Cardiac muscle cell (in vitro differentiated cells and primary cell): ENCODE data around the gene CNTN2. TPM values are rescaled to one million over a fixed set of nuclear protein-coding genes. Genes with fewer than 3 reads are reported as not detected.

ENCODE experiments used
- DNase-seq, 2 donors: peaks; one replicate each; pipeline versions ENCODE4 v3.0.0 to v3.0.0-alpha.2; 2010 to 2017; ENCODE audit warnings: low read depth in 1 of 2, low spot score in 1 of 2
- H3K27ac ChIP-seq: fragments of 200-600 bp; sonication (generic); 2 replicates; pipeline ENCODE4 v1.5.1; 2016
- H3K27me3 ChIP-seq: fragments of 200-600 bp; sonication (generic); 2 replicates; pipeline ENCODE4 v1.6.0; 2016; ENCODE audit warnings: control low read depth
- H3K36me3 ChIP-seq: fragments of 200-600 bp; sonication (generic); 2 replicates; pipeline ENCODE4 v1.5.1; 2016; ENCODE audit warnings: control low read depth
- H3K4me1 ChIP-seq: fragments of 200-600 bp; sonication (generic); 2 replicates; pipeline ENCODE4 v1.8.1; 2017; ENCODE audit warnings: low read depth, mild to moderate bottlenecking, mixed run types
- H3K4me3 ChIP-seq: fragments of 200-600 bp; sonication (generic); 2 replicates; pipeline ENCODE4 v1.5.1; 2016; ENCODE audit warnings: mild to moderate bottlenecking
- H3K9me3 ChIP-seq: fragments of 200-600 bp; sonication (generic); 2 replicates; pipeline ENCODE4 v1.5.1; 2017; ENCODE audit warnings: low read depth, mild to moderate bottlenecking, control low read depth
- CTCF ChIP-seq: IDR thresholded peaks from 2 replicates; pipeline ENCODE4 v1.5.1; 2012; ENCODE audit warnings: low read depth, mild to moderate bottlenecking, low read length
- polyA plus RNA-seq: library from polyadenylated mRNA; unstranded; fragments of >200 nt; fragmentation: Nextera tagmentation; extraction: Ambion mirVana; gene quantifications from 2 replicates; pipeline ENCODE4 v1.2.1, GENCODE V29; 2016
- total RNA-seq: library from RNA; depleted of rRNA; stranded (reverse); fragments of >200 nt; gene quantifications from 2 replicates; pipeline ENCODE4 v1.2.3, GENCODE V29; 2016

The CNTN2 gene
- total and polyA plus RNA-seq, 2 experiments from 2014 or later, result not detected

GRCh38 chr1:205024679-205025078 lies 18.3 kb upstream of the CNTN2 start:
- no peaks in the 10 kb centered on the region for H3K36me3 ChIP-seq
- no peak overlapping the region for H3K4me3 ChIP-seq
- no peaks in the 10 kb centered on the region for H3K4me1 ChIP-seq
- H3K27me3 ChIP-seq, result no peaks in the 10 kb centered on the region
- no peak for TF ChIP-seq CTCF
- H3K9me3 ChIP-seq, result no peaks in the 10 kb centered on the region
- no peak for DNase-seq
- H3K27ac ChIP-seq, result no peak overlapping the region

- Histone ChIP-seq H3K27ac (no peak overlapping the region), H3K27me3 (no peaks in the 10 kb centered on the region), H3K4me3 (no peak overlapping the region), H3K9me3 (no peaks in the 10 kb centered on the region), H3K4me1 (no peaks in the 10 kb centered on the region), H3K36me3 (no peaks in the 10 kb centered on the region)
- no peak for DNase-seq
- no peak for TF ChIP-seq CTCF
These were observed 17.8 kb upstream of the CNTN2 start for GRCh38 chr1:205025239-205025638.

- no peak for TF ChIP-seq CTCF
- Histone ChIP-seq H3K27me3 (no peaks in the 10 kb centered on the region), H3K9me3 (no peaks in the 10 kb centered on the region), H3K4me3 (no peak overlapping the region), H3K27ac (no peak overlapping the region), H3K4me1 (no peaks in the 10 kb centered on the region), H3K36me3 (no peaks in the 10 kb centered on the region)
- DNase-seq, result no peak
These were observed 16.8 kb upstream of the CNTN2 start for GRCh38 chr1:205026181-205026580.

- H3K4me1 ChIP-seq, result no peaks in the 10 kb centered on the region
- no peak overlapping the region for H3K4me3 ChIP-seq
- H3K27ac ChIP-seq, result no peak overlapping the region
- H3K27me3 ChIP-seq, result no peaks in the 10 kb centered on the region
- TF ChIP-seq CTCF, result no peak
- DNase-seq, result no peak
- H3K36me3 ChIP-seq, result no peaks in the 10 kb centered on the region
- no peaks in the 10 kb centered on the region for H3K9me3 ChIP-seq
These were observed 14.6 kb upstream of the CNTN2 start for GRCh38 chr1:205028390-205028789.

- Histone ChIP-seq H3K9me3 (no peaks in the 10 kb centered on the region), H3K4me1 (no peaks in the 10 kb centered on the region), H3K27ac (no peak overlapping the region), H3K4me3 (no peak overlapping the region), H3K36me3 (no peaks in the 10 kb centered on the region), H3K27me3 (no peaks in the 10 kb centered on the region)
- no peak for DNase-seq
- TF ChIP-seq CTCF, result no peak
These were observed 14.1 kb upstream of the CNTN2 start for GRCh38 chr1:205028924-205029323.

GRCh38 chr1:205030241-205030640 lies 12.8 kb upstream of the CNTN2 start:
- H3K27me3 ChIP-seq, result no peaks in the 10 kb centered on the region
- H3K4me1 ChIP-seq, result no peaks in the 10 kb centered on the region
- no peaks in the 10 kb centered on the region for H3K36me3 ChIP-seq
- H3K4me3 ChIP-seq, result no peak overlapping the region
- H3K27ac ChIP-seq, result no peak overlapping the region
- no peaks in the 10 kb centered on the region for H3K9me3 ChIP-seq
- no peak for TF ChIP-seq CTCF
- DNase-seq, result no peak
